ES-I3 (cell line): ENCODE results near the gene TSR2.
"Not testable (repeated sequence)": the region's sequence is repeated elsewhere in the genome, so short reads cannot be mapped to it uniquely, and the experiment has no call there.

Experiments
- H3K36me3 ChIP-seq: 2 replicates; pipeline ENCODE4 v1.6.1; 2013; ENCODE audit warnings: mild to moderate bottlenecking, low read length, control low read depth, moderate library complexity; ENCODE audit not compliant: insufficient read depth
- H3K4me1 ChIP-seq: 2 replicates; pipeline ENCODE4 v1.6.1; 2013; ENCODE audit warnings: mild to moderate bottlenecking, control low read depth, low read length; ENCODE audit not compliant: insufficient read depth
- H3K9ac ChIP-seq: 2 replicates; pipeline ENCODE4 v1.6.1; 2013; ENCODE audit warnings: low read depth, mild to moderate bottlenecking, low read length, moderate library complexity
- H3K9me3 ChIP-seq: 2 replicates; pipeline ENCODE4 v1.6.1; 2013; ENCODE audit warnings: mild to moderate bottlenecking, low read length, moderate library complexity; ENCODE audit not compliant: control insufficient read depth, insufficient read depth

The TSR2 gene

DNA sequence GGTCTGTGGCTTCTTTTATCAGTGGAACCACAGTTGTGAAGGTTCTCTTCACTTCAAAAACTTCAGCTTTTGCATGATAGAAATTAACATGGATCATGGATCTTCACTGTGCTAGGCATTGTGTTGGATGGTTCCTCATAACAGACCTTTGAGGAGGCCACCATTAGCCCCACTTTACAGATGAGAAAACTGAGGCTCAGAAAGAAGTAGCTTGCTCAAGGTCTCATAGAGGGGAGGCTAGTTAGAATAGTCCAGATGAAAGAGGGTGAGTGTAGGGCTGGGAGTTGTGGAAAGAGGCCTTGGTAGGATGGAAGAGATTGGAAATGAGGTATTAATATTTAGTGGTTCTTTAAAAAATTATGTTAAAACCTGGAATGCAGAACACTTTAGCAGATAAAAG is 2.6 kb downstream of the TSR2 start:
- H3K36me3 ChIP-seq: peaks cover 6% of the 10 kb centered on the region; the same call in 1 of the 2 replicates
- peaks cover 12% of the 10 kb centered on the region for H3K4me1 ChIP-seq
- H3K9me3 ChIP-seq: no peaks in the 10 kb centered on the region
- H3K9ac ChIP-seq: no peak overlapping the region

DNA sequence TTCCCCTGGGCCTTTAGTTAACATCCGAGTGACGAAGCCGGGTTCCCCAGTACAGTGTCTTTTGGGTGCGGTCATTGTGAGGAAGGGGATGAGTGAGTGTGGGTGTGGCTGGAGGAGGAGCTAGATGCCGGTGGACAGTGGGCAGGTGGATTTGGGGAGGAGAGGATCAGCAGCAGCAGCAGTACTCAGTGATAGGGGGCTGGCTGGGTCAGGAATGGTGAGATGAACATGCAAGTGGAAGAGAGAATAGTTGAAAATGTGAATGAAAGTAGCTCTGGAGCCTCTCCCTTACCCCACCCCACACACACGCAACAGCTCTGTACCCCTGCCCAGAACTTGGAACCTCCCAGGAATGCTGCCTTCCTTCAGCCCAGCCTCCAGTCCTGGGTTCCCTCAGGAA is 4.5 kb downstream of the TSR2 start:
- Histone ChIP-seq H3K9ac (no peak overlapping the region), H3K36me3 (peaks cover 7% of the 10 kb centered on the region), H3K9me3 (no peaks in the 10 kb centered on the region), H3K4me1 (peaks cover 12% of the 10 kb centered on the region)

DNA sequence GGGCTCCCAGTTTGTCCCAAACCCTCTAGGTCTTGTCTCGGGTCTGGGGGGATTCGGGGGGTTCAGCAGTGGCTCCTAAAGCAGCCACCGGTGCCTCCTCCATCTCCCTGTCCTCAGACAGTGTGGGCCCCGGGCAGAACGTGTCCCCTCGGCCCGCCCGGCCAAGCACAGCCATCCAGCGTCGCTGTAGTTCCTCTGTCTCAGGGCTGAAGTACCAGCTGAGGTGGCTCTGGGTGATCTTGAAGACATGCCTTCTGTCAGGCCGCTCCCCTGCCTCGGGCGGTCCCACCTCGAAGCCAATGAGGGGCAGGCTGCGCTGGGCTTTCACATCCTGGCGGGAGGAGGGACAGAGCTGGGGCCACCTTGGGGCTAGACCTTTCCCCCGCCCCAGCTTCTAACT is 5.9 kb downstream of the TSR2 start:
- no peaks in the 10 kb centered on the region for H3K9me3 ChIP-seq
- no peak overlapping the region; the same call in 1 of the 2 replicates for H3K9ac ChIP-seq
- peaks cover 12% of the 10 kb centered on the region for H3K4me1 ChIP-seq
- peaks cover 16% of the 10 kb centered on the region for H3K36me3 ChIP-seq

DNA sequence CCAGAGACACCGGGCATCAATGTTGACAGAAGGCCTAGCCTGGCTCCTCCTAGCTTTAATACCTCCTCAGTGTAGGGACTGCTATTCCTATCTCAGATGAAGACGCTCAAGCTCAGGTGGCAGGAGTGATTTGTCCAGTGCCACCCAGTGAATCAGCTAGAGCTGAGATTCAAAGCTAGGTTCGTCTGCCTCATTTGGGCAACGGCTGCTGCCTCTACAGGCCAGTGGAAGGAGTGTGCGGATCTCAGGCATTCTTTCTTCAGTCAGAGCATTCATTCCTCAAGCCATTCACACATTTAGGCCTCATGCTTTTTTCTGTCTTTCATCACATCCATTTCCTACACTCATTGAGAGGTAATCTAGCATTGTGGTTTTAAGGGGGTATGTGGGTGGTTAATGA is 7.3 kb downstream of the TSR2 start:
- H3K4me1 ChIP-seq: peaks cover 9% of the 10 kb centered on the region
- H3K9ac ChIP-seq: no peak overlapping the region
- H3K9me3 ChIP-seq: no peaks in the 10 kb centered on the region
- H3K36me3 ChIP-seq: peaks cover 16% of the 10 kb centered on the region

DNA sequence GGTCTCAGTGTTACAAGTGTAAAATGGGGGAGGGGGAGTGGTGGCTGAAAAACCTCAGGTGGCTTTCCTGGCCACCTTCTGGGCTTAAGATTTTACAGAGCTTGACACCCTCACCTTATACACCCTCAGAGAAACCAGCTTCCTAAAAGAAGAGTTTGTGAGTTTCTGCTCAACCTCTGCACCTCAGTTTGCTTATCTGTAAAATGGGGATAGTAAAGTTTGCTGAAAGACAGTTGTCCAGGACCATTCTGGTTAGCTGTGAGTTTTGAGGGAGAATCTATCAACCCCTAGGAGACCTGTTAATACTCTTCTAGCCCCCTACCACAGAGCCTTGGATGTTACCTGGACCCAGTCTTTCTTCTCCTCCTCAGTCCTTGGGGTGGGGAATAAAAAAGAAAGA is 9.7 kb downstream of the TSR2 start:
- H3K9ac ChIP-seq: no peak overlapping the region
- no peaks in the 10 kb centered on the region for H3K9me3 ChIP-seq
- H3K4me1 ChIP-seq: peaks cover 9% of the 10 kb centered on the region
- H3K36me3 ChIP-seq: peaks cover 14% of the 10 kb centered on the region

DNA sequence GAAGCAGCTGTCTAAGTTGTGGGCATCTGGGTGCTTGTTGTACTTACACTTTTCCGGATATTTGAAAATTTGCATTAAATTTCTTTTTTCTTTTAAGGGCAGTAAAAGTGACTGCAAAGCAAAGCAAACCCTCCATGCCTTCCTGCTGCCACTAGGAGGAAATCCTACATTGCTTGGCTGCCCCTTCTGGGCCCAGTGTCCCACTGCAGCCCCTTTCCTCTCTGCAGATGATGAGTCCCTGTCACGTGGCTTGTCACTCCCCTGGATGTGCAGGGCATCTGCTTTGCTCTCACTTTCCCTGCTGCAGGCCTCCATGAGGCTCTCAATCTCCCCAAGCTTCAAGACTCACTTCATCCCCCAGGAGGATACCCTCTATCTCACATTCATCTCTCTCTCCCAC is 12.7 kb downstream of the TSR2 start:
- Histone ChIP-seq H3K36me3 (peaks cover 18% of the 10 kb centered on the region), H3K4me1 (no peaks in the 10 kb centered on the region)

DNA sequence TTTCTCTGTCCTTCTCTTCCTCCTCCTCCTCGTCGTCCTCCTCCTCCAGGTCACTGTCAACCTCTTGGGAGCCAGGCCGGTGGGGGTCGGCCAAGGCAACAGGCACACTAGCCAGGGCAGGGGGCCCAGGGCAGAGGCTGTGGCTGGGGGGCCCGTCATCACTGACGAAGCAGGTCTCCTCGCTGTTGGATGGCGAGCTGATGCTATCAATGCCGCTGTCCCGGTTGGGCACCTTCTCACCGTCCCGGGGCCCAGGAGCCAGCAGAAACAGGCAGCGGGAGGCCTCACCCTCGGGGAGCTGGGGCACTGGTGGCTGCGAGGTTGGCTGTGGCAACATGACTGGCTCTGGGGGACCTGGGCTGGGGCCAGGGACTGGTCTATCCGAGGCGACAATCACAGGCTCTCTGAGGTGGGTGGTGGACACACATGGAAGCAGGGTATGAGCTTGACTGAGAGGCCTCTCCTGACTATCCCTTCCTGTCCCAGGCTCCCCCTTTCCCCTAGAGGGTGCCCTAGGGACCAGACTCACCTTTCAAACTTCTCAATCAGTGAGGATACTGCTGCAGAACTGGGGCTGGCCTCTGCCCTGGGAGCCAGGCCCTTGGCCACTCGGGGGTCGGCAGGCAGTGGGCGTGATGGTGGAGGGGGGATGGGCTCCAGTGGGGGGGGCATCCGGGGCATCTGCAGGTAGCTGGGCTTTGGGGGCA is 30.0 kb downstream of the TSR2 start:
- Histone ChIP-seq H3K9me3 (no peaks in the 10 kb centered on the region), H3K9ac (no peak overlapping the region), H3K36me3 (peaks cover 5% of the 10 kb centered on the region; the same call in 1 of the 2 replicates), H3K4me1 (no peaks in the 10 kb centered on the region)

More for the DNA sequence above, 12.7 kb downstream of the TSR2 start:
- H3K9me3 ChIP-seq: no peaks in the 10 kb centered on the region
- no peak overlapping the region for H3K9ac ChIP-seq

DNA sequence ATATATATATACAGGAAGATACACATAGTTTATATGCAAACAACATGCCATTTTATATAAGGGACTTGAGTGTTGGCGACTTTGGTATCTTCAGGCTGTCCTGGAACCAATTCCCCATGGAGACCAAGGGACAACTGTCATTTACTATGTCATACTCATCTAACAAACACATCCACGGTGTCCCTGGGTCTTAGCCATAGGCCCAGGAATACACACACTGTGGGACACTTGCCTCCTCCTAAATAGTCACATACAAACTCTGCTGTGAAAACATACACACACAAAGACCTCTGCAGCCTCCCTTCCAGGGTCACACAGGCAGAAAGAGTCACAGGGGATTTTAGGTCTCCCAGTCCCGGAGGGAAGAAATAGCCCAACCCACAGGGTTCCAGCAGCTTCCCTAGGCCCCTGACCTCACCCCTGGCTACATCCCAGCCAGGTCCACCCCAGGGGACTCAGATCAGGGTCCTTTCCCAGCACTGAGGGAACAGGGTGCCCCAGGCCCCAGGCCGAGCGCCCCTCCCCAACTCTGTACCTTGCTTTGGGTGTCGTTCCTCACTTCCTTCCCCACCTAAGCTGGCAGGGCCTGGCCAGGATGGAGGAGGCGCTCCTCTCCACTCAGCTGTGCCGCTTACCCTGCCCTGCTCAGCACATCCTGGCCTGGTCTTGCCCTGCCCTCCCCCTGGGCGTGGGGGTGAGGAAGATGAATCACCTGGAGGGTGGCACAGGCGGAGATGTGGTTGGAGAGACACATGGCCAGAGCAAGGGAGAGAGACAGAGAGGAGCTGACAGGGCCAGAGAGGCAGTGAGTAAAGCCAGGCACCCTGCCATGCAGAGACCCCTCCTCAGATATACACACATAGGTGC is 34.0 kb downstream of the TSR2 start:
- Histone ChIP-seq H3K4me1 (peaks cover 9% of the 10 kb centered on the region), H3K36me3 (no peaks in the 10 kb centered on the region; the same call in 1 of the 2 replicates), H3K9me3 (no peaks in the 10 kb centered on the region), H3K9ac (no peak overlapping the region)

DNA sequence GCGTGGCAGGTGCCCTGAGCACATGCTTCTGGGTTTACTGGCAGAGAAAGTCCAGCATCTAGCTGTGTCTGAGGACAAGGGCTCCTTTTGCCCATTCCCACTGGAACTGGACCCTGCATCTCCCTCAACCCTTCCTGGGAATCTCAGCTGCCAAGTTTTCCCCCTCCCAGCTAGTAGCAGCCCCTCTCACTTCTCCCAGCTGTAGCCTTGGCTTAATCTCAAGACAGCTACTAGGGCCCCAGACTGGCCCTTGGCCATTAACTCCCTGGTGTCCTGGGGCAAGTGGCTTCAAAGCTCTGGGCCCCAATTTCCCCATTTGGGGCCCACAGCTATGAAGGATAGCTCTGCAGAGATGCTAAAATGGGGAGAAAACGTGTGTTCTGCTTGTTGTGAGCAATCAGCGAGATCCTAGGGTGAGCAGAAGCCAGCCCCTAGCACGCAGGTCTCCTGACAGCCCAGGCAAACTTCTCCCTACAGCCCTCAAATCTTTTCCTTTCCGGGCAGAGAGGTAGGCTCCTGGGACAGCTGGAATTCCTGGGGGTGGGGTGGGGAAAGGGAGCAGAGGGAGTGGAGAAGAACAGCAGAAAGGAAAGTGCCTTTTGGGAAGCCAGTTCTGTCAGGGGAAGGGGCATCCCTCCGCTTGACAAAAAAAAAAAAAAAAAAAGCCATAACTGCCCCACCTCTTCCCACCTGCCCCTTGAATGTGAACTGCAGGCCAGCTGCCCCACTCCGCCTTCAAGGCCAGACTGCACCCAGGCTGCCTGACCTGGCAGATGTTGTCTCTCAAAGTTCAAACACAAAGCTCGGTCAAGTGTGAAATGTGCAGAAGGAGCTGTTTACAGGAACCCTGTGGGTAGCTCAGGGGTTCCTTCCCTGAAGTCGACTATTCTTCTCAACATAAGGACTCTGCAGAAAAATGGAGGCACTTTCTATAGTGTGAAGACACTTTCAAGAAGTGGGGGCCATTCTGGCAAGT is 39.2 kb downstream of the TSR2 start:
- H3K9ac ChIP-seq: no peak overlapping the region
- H3K4me1 ChIP-seq: peaks cover 46% of the 10 kb centered on the region
- no peaks in the 10 kb centered on the region for H3K36me3 ChIP-seq
- no peaks in the 10 kb centered on the region for H3K9me3 ChIP-seq

DNA sequence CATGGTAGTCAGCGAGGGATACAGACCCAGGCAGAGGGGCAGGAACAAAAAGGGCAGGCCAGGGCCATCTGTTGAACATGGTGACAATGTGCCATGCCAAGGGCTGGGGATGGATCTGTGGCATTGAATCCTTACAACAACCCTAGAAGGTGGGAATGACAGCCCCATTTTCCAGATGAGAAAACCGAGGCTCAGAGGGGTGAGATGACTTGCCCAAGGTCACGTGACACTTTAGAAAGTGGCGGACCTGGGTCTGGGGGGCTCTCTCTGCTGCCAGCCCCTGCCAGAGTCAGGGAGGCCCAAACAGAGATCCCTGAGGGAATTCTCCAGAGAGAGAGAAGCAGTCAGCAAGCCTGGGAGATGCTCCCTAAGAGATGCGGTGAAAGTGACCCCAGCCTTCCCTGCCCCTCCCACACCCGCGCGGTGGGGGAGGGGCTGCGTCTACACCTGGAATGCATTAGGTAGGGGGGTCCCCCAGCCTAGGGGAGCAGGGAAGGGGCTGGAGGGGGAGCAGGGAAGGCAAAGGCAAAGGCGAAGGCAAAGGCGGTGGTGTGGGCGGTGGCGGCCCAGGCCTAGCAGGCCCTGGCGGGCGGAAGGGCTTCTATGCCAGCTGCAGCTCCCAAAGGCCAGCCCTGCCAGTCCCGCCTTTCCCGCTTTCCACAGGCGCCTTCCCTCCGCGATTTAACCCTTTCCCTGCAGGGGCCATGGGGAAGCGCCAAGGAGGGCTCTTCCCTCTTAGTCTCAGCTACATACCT is 42.8 kb downstream of the TSR2 start:
- peaks cover 55% of the 10 kb centered on the region for H3K4me1 ChIP-seq
- H3K36me3 ChIP-seq: no peaks in the 10 kb centered on the region
- H3K9me3 ChIP-seq: no peaks in the 10 kb centered on the region
- peak overlapping the region; percentile 21 for H3K9ac ChIP-seq

DNA sequence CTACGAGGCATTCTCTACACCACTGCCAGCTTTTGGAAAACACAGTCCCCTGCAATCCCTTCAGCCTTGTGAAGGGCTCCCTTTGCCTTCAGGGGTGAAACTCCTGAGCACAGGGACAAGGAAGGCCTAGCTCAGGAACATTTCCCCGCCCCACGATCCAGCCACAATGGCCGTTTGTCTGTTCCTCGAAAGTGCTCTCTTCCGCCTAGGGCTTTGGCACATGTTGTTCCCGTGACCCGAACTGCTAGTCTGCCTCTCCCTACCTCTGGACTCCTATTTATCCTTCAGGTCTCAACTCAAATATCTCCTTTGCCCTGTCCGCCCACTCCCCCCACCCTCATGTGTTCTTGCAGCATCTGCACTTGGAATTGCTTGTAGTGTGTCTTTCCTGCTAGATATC is 43.7 kb downstream of the TSR2 start:
- no peaks in the 10 kb centered on the region for H3K36me3 ChIP-seq
- H3K4me1 ChIP-seq: peaks cover 49% of the 10 kb centered on the region
- no peaks in the 10 kb centered on the region for H3K9me3 ChIP-seq
- H3K9ac ChIP-seq: no peak overlapping the region

DNA sequence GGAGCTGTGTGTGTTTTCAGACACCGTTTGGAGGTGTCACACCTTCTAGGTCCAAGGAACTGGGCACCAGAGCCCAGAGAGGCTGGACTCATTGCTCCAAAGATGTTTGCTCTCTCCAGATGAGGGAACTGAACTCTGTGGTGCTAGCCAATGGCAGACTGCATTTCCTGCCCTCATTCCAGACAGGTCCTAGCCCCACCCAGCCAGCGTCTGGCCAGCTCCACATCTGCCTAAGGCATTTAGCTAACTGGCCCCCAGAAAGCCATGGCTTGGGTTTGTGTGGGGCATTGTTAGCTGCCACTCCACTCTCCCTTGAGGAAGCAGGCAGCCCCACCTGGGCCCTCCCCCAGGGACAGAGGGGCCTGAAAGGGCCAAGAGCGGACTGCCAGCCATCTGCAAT is 44.5 kb downstream of the TSR2 start:
- H3K36me3 ChIP-seq: no peaks in the 10 kb centered on the region
- no peak overlapping the region for H3K9ac ChIP-seq
- peaks cover 43% of the 10 kb centered on the region for H3K4me1 ChIP-seq
- no peaks in the 10 kb centered on the region for H3K9me3 ChIP-seq

DNA sequence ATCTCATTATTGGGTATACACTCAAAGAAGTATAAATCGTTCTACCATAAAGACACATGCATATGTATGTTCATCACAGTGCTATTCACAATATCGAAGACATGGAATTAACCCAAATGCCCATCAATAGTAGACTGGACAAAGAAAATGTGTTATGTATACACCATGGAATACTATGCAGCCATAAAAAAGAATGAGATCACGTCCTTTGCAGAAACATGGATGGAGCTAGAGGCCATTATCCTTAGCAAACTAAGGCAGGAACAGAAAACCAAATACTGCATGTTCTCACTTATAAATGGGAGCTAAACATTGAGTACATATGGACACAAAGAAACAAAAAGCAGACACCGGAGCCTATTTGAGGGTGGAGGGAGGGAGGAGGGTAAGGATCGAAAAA is 49.6 kb downstream of the TSR2 start:
- peaks cover 27% of the 10 kb centered on the region; the same call in 1 of the 2 replicates for H3K4me1 ChIP-seq
- H3K9ac ChIP-seq, H3K9me3 ChIP-seq, H3K36me3 ChIP-seq: not testable (repeated sequence)
